Thyroid gland (tissue), 4 donors: Measurements from ENCODE around the gene EMP2. TPM values are rescaled to one million over a fixed set of nuclear protein-coding genes. Genes with fewer than 3 reads are reported as not detected.

ENCODE experiments used
- DNase-seq, 2 donors: peaks; one replicate each; pipeline ENCODE4 v3.0.0-alpha.2; 2019
- H3K27ac ChIP-seq, 3 donors: fragments of 200-600 bp; sonication (generic); 1 replicate in 2 of 3; 2 replicates in 1 of 3; pipeline ENCODE4 v1.5.1; 2016 to 2019; ENCODE audit warnings: mild to moderate bottlenecking in 1 of 3, moderate library complexity in 1 of 3
- H3K27me3 ChIP-seq: fragments of 200-600 bp; sonication (generic); one replicate; pipeline ENCODE4 v1.5.1; 2019
- H3K36me3 ChIP-seq, 2 donors: fragments of 200-600 bp; sonication (generic); one replicate each; pipeline ENCODE4 v1.5.1; 2016 to 2019
- H3K4me1 ChIP-seq, 2 donors: fragments of 200-600 bp; sonication (generic); one replicate each; pipeline ENCODE4 v1.5.1; 2017 to 2019
- H3K4me3 ChIP-seq, 3 donors: fragments of 200-600 bp; sonication (generic); replicated peaks in 1 of 3; 1 replicate in 2 of 3; 2 replicates in 1 of 3; pipeline ENCODE4 v1.5.1; 2016; ENCODE audit warnings: mild to moderate bottlenecking in 1 of 3
- H3K9me3 ChIP-seq: fragments of 200-600 bp; sonication (generic); one replicate; pipeline ENCODE4 v1.5.1; 2017
- CTCF ChIP-seq, 6 experiments: fragments of 200-600 bp in 3 of 6; fragments of 450-650 bp in 3 of 6; sonication (generic) in 3 of 6; IDR thresholded peaks; one replicate each; pipeline ENCODE4 v1.5.1; 2016 to 2019; ENCODE audit warnings: antibody characterized with exemption in 6 of 6, mild to moderate bottlenecking in 2 of 6, inconsistent platforms in 1 of 6, moderate library complexity in 1 of 6
- POLR2A ChIP-seq, 2 donors: fragments of 450-650 bp; IDR thresholded peaks; one replicate each; pipeline ENCODE4 v1.6.1; 2017; ENCODE audit warnings: antibody characterized with exemption in 2 of 2, mild to moderate bottlenecking in 2 of 2, moderate library complexity in 1 of 2
- WGBS, 2 donors: methylation state at CpG; one replicate each; pipeline ENCODE4 v1.1.5; 2017; 5-methylcytosine and 5-hydroxymethylcytosine counted together
- intact Hi-C: fragments of 100-400 bp; cut with DNase I; formaldehyde crosslinking; loops from one replicate; pipeline ENCODE4 v1.15.1; 2023
- total RNA-seq, 4 donors: library from RNA; depleted of rRNA; stranded (reverse); fragments of >200 nt; gene quantifications; one replicate each; pipeline ENCODE4 v1.2.3, GENCODE V29; 2016

Gene EMP2
- total RNA-seq, 4 donors from 2014 or later: 17.9 to 37.5 (median 23.1) TPM

GRCh38 chr16:10608687-10609401 lies 28.4 kb upstream of the EMP2 start:
- Histone ChIP-seq H3K27me3 (no peaks in the 10 kb centered on the region), H3K27ac (no peak overlapping the region), H3K4me1 (no peaks in the 10 kb centered on the region), H3K36me3 (no peaks in the 10 kb centered on the region), H3K9me3 (no peaks in the 10 kb centered on the region), H3K4me3 (no peak overlapping the region)
- DNase-seq: no peak
- intact Hi-C loops: no loop called here
- WGBS, 2 donors: 50 to 59% methylated on average over 11 of the region's 11 CpGs
- TF ChIP-seq POLR2A (IDR thresholded peaks at IDR 0.05): no peak
- TF ChIP-seq CTCF (IDR thresholded peaks at IDR 0.05): no peak

DNA sequence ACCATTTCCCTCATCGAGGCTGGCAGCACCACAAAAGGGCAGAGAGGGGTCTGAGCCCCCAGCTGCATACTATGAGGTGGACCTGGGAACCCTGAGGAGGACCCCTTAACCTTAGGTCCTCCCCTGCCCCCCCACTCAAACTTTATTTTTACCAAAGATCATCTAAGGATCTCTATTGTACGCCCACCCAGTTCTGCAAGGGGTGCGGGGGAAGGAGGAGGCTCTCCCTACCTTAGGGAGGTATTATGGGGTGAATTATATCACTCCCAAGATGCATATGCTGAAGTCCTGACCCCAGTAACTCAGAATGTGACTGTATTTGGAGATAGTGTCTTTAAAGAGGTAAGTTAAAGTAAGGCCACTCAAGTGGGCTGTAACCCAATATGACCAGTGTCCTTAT lies 26.8 kb upstream of the EMP2 start:
- no peak for DNase-seq
- no peak overlapping the region for H3K27ac ChIP-seq
- H3K4me1 ChIP-seq: no peaks in the 10 kb centered on the region
- no peaks in the 10 kb centered on the region for H3K9me3 ChIP-seq
- WGBS, 2 donors: 71 to 83% methylated on average over 3 of the region's 3 CpGs
- H3K4me3 ChIP-seq: no peak overlapping the region
- intact Hi-C loops: no loop called here
- no peaks in the 10 kb centered on the region for H3K36me3 ChIP-seq
- TF ChIP-seq POLR2A (IDR thresholded peaks at IDR 0.05) (no peak), CTCF (IDR thresholded peaks at IDR 0.05) (no peak)
- H3K27me3 ChIP-seq: no peaks in the 10 kb centered on the region

DNA sequence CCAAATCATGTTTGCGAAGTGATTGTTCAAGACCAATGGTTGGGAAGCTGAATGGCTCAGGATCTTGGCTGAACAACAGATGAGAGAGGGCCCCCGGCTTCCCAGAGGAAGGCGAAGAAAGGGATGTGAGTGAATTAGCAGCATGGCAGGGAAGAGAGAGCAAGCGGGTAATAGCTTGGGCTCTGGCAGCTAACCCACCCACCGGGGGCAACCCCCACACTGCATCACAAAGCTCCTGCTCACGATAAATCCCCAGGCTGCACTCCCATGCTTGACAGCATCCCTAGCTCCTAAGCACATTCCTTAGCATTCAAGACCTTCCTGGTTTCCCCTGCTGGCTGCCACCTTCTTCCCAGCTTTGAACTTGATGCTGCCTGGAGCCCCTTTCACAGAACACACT lies 26.2 kb upstream of the EMP2 start:
- intact Hi-C loops: no loop called here
- 71 to 78% methylated on average over 6 of the region's 6 CpGs for WGBS, 2 donors

DNA sequence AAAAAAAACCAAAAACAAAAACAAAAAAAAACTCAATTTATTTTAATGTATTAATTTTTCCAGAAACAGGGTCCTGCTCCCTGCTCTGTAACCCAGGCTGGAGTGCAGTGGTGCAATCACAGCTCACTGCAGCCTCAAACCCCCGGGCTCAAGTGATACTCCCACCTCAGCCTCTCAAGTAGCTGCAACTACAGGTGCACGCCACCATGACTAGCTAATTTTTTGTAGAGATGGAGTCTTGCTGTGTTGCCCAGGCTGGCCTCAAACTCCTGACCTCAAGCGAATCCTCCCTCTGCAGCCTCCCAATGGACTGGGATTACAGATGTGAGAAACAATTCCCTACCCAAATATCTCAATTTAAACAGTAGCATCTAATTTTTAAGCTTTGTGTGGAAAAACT lies 25.2 kb upstream of the EMP2 start:
- no peak overlapping the region for H3K27ac ChIP-seq
- H3K9me3 ChIP-seq: no peaks in the 10 kb centered on the region
- intact Hi-C loops: no loop called here
- no peak for TF ChIP-seq POLR2A (IDR thresholded peaks at IDR 0.05)
- no peak for TF ChIP-seq CTCF (IDR thresholded peaks at IDR 0.05)
- DNase-seq: no peak
- H3K4me1 ChIP-seq: no peaks in the 10 kb centered on the region
- H3K4me3 ChIP-seq: no peak overlapping the region
- H3K27me3 ChIP-seq: no peaks in the 10 kb centered on the region
- WGBS, 2 donors: 81 to 95% methylated on average over 3 of the region's 3 CpGs
- no peaks in the 10 kb centered on the region for H3K36me3 ChIP-seq

More for the DNA sequence above, 26.2 kb upstream of the EMP2 start:
- Histone ChIP-seq H3K4me1 (no peaks in the 10 kb centered on the region), H3K27ac (no peak overlapping the region), H3K9me3 (no peaks in the 10 kb centered on the region), H3K36me3 (no peaks in the 10 kb centered on the region), H3K27me3 (no peaks in the 10 kb centered on the region), H3K4me3 (no peak overlapping the region)
- TF ChIP-seq CTCF (IDR thresholded peaks at IDR 0.05) (no peak), POLR2A (IDR thresholded peaks at IDR 0.05) (no peak)
- no peak for DNase-seq

DNA sequence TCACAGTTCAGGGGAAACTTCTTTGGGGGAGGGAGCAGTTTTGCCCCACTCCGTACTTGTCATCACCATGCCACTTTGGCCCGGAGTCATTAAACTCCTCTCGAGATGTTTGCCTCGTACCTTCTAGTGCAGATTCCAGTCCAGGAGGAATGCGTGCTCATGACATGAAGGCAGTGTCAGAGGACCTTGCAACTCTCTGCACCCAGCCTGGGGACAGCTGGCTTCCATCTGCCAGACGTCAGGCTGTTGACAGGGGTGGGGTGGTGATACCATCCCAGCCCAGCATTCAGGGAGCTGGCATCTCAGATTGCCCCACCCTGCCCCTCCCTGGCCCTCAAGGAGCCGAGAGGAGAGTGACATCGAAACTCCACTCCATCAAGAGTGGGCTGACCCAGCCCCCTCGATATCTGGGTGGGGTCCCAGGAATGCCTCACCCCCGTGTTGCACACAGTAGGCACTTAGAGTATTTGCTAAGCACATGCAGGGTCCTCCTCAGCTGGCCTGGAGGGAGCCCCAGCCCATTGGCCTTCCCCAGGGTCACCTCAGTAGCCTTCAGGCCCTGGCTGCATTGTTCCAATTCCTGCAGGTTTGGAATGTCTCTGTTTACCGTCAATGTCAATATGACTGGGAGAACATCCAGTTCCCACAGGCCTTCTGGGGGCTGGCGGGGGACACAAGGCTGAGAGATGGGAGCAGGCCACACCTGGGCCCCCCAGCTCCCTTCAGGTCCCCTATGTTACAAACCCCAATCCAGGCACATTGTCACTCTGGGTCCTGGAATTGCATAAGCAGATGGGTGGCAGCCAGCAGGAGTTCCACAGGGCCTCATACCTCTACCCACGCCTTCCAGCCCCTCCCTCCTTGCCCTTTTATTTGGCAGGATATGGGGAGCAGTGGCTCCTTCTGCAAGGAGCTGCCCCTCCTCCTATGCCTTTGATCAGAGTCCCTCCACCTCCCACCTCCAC lies 21.3 kb upstream of the EMP2 start:
- intact Hi-C loops: no loop called here
- no peaks in the 10 kb centered on the region for H3K9me3 ChIP-seq
- DNase-seq: no peak
- 46 to 52% methylated on average over 9 to 13 of the region's 13 CpGs for WGBS, 2 donors
- TF ChIP-seq POLR2A (IDR thresholded peaks at IDR 0.05) (no peak), CTCF (IDR thresholded peaks at IDR 0.05) (no peak)
- no peaks in the 10 kb centered on the region for H3K4me1 ChIP-seq
- H3K36me3 ChIP-seq: no peaks in the 10 kb centered on the region
- no peak overlapping the region for H3K27ac ChIP-seq
- H3K27me3 ChIP-seq: no peaks in the 10 kb centered on the region
- H3K4me3 ChIP-seq: no peak overlapping the region
